Measurements from ENCODE around the gene TP53I11.
A peak's percentile ranks its signal among the peaks of the same experiment; 100 is the strongest.

TP53I11 gene

GRCh38 chr11:44960200-44960845 lies 9.6 kb upstream of the TP53I11 start:
- DNase-seq (ENCODE audit: low read depth): no peak
- TF ChIP-seq, protein P1, sequence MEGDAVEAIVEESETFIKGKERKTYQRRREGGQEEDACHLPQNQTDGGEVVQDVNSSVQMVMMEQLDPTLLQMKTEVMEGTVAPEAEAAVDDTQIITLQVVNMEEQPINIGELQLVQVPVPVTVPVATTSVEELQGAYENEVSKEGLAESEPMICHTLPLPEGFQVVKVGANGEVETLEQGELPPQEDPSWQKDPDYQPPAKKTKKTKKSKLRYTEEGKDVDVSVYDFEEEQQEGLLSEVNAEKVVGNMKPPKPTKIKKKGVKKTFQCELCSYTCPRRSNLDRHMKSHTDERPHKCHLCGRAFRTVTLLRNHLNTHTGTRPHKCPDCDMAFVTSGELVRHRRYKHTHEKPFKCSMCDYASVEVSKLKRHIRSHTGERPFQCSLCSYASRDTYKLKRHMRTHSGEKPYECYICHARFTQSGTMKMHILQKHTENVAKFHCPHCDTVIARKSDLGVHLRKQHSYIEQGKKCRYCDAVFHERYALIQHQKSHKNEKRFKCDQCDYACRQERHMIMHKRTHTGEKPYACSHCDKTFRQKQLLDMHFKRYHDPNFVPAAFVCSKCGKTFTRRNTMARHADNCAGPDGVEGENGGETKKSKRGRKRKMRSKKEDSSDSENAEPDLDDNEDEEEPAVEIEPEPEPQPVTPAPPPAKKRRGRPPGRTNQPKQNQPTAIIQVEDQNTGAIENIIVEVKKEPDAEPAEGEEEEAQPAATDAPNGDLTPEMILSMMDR (IDR thresholded peaks at IDR 0.05; ENCODE audit: control insufficient read depth, insufficient read depth, low read depth, low read length, missing control alignments): no peak
- no peak overlapping the region for H3K4me3 ChIP-seq (ENCODE audit: control insufficient read depth, low read depth, low read length)

DNA sequence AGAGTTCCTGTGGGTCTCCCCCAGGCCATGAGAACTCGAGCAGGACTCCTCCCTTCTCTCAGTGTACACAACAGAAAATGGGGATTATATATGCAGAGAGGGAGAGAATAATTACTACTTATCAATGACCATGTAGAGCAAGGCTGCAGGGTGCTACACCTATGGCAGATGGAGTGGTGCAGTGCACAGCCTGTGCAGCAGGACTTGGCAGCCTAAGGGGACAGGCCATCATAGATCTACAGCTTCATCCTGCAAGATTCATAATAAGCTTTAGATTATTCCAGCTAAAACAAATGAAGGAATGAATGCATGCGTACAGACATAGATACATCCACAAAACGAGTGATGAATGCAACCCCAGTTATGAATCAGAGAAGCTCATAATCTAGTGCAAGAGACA lies 8.4 kb upstream of the TP53I11 start:
- no peak overlapping the region for H3K4me3 ChIP-seq (ENCODE audit: control insufficient read depth, low read depth, low read length)
- TF ChIP-seq, protein P1 (IDR thresholded peaks at IDR 0.05; ENCODE audit: control insufficient read depth, insufficient read depth, low read depth, low read length, missing control alignments): no peak
- no peak for DNase-seq (ENCODE audit: low read depth)

DNA sequence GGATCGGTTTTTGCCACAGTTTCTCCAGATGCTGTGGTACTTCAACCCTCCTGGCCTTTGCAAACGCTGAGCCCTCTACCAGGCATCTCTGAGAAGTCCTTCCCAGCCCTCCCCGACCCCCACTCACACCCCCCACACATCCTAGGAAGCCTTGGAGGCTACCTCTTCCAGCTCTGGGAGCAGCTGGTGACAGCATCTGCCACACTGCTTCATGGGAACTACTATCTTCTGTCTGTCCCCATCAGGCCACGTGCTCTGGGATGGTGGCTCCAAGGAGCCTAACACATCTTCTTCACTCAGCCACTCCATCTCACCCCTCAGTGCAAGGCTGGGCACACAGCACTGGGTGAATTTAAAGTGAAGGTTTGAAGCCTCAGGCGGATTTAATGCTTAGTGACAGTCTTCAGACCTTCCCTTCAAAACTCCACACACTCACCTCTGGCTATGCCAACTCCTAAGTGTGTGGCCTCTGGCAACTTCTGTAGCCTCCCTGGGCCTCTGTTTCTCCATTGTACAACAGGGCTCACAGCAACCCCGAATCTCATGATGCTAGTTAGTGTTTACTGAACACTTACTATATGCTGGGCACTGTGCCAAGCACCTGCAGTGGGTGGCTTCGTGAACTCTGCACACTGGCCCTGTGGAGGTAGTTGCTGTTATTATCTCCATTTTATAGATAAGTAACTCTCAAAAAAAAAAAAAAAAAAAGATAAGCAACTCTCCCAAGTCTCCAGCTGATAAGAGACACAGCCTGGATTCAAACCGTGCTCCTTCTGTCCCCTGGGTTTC lies 7.3 kb upstream of the TP53I11 start:
- no peak for DNase-seq (ENCODE audit: low read depth)
- H3K4me3 ChIP-seq (ENCODE audit: control insufficient read depth, low read depth, low read length): no peak overlapping the region
- TF ChIP-seq, protein P1 (IDR thresholded peaks at IDR 0.05; ENCODE audit: control insufficient read depth, insufficient read depth, low read depth, low read length, missing control alignments): no peak

GRCh38 chr11:44957040-44957515 lies 6.4 kb upstream of the TP53I11 start:
- DNase-seq (ENCODE audit: low read depth): no peak
- H3K4me3 ChIP-seq (ENCODE audit: control insufficient read depth, low read depth, low read length): no peak overlapping the region
- TF ChIP-seq, protein P1 (IDR thresholded peaks at IDR 0.05; ENCODE audit: control insufficient read depth, insufficient read depth, low read depth, low read length, missing control alignments): no peak

- TF ChIP-seq, protein P1 (IDR thresholded peaks at IDR 0.05; ENCODE audit: control insufficient read depth, insufficient read depth, low read depth, low read length, missing control alignments): no peak
- DNase-seq (ENCODE audit: low read depth): peak; percentile 37
- H3K4me3 ChIP-seq (ENCODE audit: control insufficient read depth, low read depth, low read length): no peak overlapping the region
Observed at GRCh38 chr11:44955015-44955738, 4.5 kb upstream of the TP53I11 start.

- DNase-seq (ENCODE audit: low read depth): no peak
- TF ChIP-seq, protein P1 (IDR thresholded peaks at IDR 0.05; ENCODE audit: control insufficient read depth, insufficient read depth, low read depth, low read length, missing control alignments): no peak
- no peak overlapping the region for H3K4me3 ChIP-seq (ENCODE audit: control insufficient read depth, low read depth, low read length)
Observed at GRCh38 chr11:44954051-44954906, 3.6 kb upstream of the TP53I11 start.
